Measurements from ENCODE around the gene TMEM255B. TPM values are rescaled to one million over a fixed set of nuclear protein-coding genes. Genes with fewer than 3 reads are reported as not detected.
"Not testable (repeated sequence)": the region's sequence is repeated elsewhere in the genome, so short reads cannot be mapped to it uniquely, and the experiment has no call there.

Gene TMEM255B
- total RNA-seq, 8 experiments from 2014 or later: 0.05 to 2.7 (median 0.52) TPM

- Histone ChIP-seq H3K4me3 (no peak overlapping the region), H3K4me1 (replicated peaks in 1 of 2) (peaks cover 19 to 21% of the 10 kb centered on the region in 2 donors), H3K27ac (no peak overlapping the region)
- no peak for ATAC-seq (replicated peaks in 6 of 8)
- in situ Hi-C loops (cut with MboI; ENCODE audit: low pct_unique_long_range_greater_than_20kb in 2 of 9, low sequenced_read_pairs in 9 of 9, unreplicated experiment in 9 of 9): no loop called here
- WGBS, 10 experiments: 58 to 100% (median 65%) methylated on average over 1 to 6 of the region's 12 CpGs; no CpG with 5 or more reads in 5 of the 10 experiments
Measured at GRCh38 chr13:113746671-113747070, 12.4 kb upstream of the TMEM255B start.

- no peak overlapping the region for H3K27ac ChIP-seq
- no peak overlapping the region for H3K4me3 ChIP-seq
- in situ Hi-C loops (cut with MboI; ENCODE audit: low pct_unique_long_range_greater_than_20kb in 2 of 9, low sequenced_read_pairs in 9 of 9, unreplicated experiment in 9 of 9): no loop called here
- peak in 1 of 8 experiments; percentile 5 for ATAC-seq (replicated peaks in 6 of 8)
- 73 to 100% (median 86%) methylated on average over 1 to 9 of the region's 25 CpGs; no CpG with 5 or more reads in 3 of the 10 experiments for WGBS, 10 experiments
- peaks cover 12 to 14% of the 10 kb centered on the region in 2 donors for H3K4me1 ChIP-seq (replicated peaks in 1 of 2)
Measured at GRCh38 chr13:113747291-113747833, 11.7 kb upstream of the TMEM255B start.

- H3K27ac ChIP-seq: peak overlapping the region in 1 of 2 donors; percentile 3
- H3K4me1 ChIP-seq (replicated peaks in 1 of 2): peaks cover 8 to 11% of the 10 kb centered on the region in 2 donors
- in situ Hi-C loops (cut with MboI; ENCODE audit: low pct_unique_long_range_greater_than_20kb in 2 of 9, low sequenced_read_pairs in 9 of 9, unreplicated experiment in 9 of 9): no loop called here
- H3K4me3 ChIP-seq: no peak overlapping the region
- 40 to 70% (median 60%) methylated on average over 1 to 6 of the region's 25 CpGs; no CpG with 5 or more reads in 6 of the 10 experiments for WGBS, 10 experiments
- ATAC-seq (replicated peaks in 6 of 8): peak in 5 of 8 experiments; percentile 21 to 93 (median 79)
Measured at GRCh38 chr13:113748101-113748861, 10.7 kb upstream of the TMEM255B start.

- no peak for ATAC-seq (replicated peaks in 6 of 8)
- WGBS, 10 experiments: 0 to 83% (median 80%) methylated on average over 2 to 4 of the region's 22 CpGs; no CpG with 5 or more reads in 7 of the 10 experiments
- Histone ChIP-seq H3K4me3 (no peak overlapping the region), H3K4me1 (replicated peaks in 1 of 2) (peaks cover 8 to 11% of the 10 kb centered on the region in 2 donors), H3K27ac (no peak overlapping the region)
- in situ Hi-C loops (cut with MboI; ENCODE audit: low pct_unique_long_range_greater_than_20kb in 2 of 9, low sequenced_read_pairs in 9 of 9, unreplicated experiment in 9 of 9): no loop called here
Measured at GRCh38 chr13:113748862-113749451, 10.1 kb upstream of the TMEM255B start.

DNA sequence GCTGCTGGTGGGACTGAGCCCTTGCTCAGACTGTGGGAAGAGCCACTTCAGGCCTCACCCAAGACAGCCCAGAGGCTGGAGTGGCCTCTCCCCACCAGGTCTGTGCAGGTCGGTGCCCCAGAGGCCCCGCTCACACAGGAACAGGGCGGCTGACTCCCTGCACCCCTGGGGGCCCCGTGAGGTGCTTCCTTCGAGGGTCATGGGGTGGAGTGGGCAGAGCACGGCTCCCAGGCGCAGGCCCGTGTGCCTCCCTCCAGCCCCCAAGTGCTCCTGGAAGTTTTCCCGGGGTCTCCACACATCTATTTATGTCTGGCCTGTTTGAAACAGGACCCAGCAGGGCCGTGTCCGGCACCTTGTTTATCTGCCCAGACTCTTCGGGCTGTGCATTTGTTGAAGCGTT is 9.5 kb upstream of the TMEM255B start:
- H3K4me3 ChIP-seq: no peak overlapping the region
- WGBS, 10 experiments: 100% methylated on average over 1 of the region's 13 CpGs; no CpG with 5 or more reads in 9 of the 10 experiments

GRCh38 chr13:113749967-113750366 is 9.1 kb upstream of the TMEM255B start:
- H3K27ac ChIP-seq: no peak overlapping the region
- no peak overlapping the region for H3K4me3 ChIP-seq
- ATAC-seq (replicated peaks in 6 of 8): peak in 2 of 8 experiments; percentile 79 to 95
- H3K4me1 ChIP-seq (replicated peaks in 1 of 2): peaks cover 8 to 11% of the 10 kb centered on the region in 2 donors
- in situ Hi-C loops (cut with MboI; ENCODE audit: low pct_unique_long_range_greater_than_20kb in 2 of 9, low sequenced_read_pairs in 9 of 9, unreplicated experiment in 9 of 9): no loop called here
- 0 to 94% (median 68%) methylated on average over 1 to 11 of the region's 11 CpGs for WGBS, 10 experiments

More for the DNA sequence above, 9.5 kb upstream of the TMEM255B start:
- no peak overlapping the region for H3K27ac ChIP-seq
- H3K4me1 ChIP-seq (replicated peaks in 1 of 2): peaks cover 8 to 11% of the 10 kb centered on the region in 2 donors
- in situ Hi-C loops (cut with MboI; ENCODE audit: low pct_unique_long_range_greater_than_20kb in 2 of 9, low sequenced_read_pairs in 9 of 9, unreplicated experiment in 9 of 9): no loop called here
- ATAC-seq (replicated peaks in 6 of 8): no peak

GRCh38 chr13:113750554-113751399 is 8.2 kb upstream of the TMEM255B start:
- WGBS, 10 experiments: 41 to 93% (median 85%) methylated on average over 1 to 15 of the region's 23 CpGs
- H3K4me3 ChIP-seq: no peak overlapping the region
- in situ Hi-C loops (cut with MboI; ENCODE audit: low pct_unique_long_range_greater_than_20kb in 2 of 9, low sequenced_read_pairs in 9 of 9, unreplicated experiment in 9 of 9): no loop called here
- H3K27ac ChIP-seq: no peak overlapping the region
- no peak for ATAC-seq (replicated peaks in 6 of 8)
- H3K4me1 ChIP-seq (replicated peaks in 1 of 2): peaks cover 8 to 11% of the 10 kb centered on the region in 2 donors

DNA sequence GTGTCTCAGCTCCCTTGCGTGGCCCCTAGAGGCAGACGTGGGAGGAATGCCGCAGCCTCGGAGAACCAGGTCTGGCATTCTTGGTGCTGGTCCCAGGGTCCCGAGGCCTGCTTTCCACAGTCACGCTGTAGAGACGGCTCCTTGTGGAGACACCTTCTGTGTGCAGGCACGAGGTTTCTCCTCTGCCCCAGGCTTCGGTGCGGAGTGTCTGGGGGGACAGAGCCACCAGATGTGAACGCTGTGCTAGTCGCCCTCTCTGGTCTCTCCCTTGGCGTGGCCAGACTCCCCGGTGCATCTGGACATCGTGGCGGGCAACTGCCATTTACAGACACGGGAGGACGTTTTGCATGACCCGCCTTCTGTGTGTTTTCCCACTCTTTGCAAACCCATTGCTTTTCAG is 7.5 kb upstream of the TMEM255B start:
- ATAC-seq (replicated peaks in 6 of 8): no peak
- no peak overlapping the region for H3K4me3 ChIP-seq
- H3K27ac ChIP-seq: no peak overlapping the region
- WGBS, 10 experiments: 73 to 100% (median 89%) methylated on average over 1 to 7 of the region's 19 CpGs; no CpG with 5 or more reads in 6 of the 10 experiments
- in situ Hi-C loops (cut with MboI; ENCODE audit: low pct_unique_long_range_greater_than_20kb in 2 of 9, low sequenced_read_pairs in 9 of 9, unreplicated experiment in 9 of 9): no loop called here
- peaks cover 5 to 8% of the 10 kb centered on the region in 2 donors for H3K4me1 ChIP-seq (replicated peaks in 1 of 2)

GRCh38 chr13:113752211-113752986 is 6.6 kb upstream of the TMEM255B start:
- WGBS, 10 experiments: 68 to 100% (median 80%) methylated on average over 1 to 10 of the region's 78 CpGs; no CpG with 5 or more reads in 5 of the 10 experiments
- in situ Hi-C loops (cut with MboI; ENCODE audit: low pct_unique_long_range_greater_than_20kb in 2 of 9, low sequenced_read_pairs in 9 of 9, unreplicated experiment in 9 of 9); H3K27ac ChIP-seq: not testable (repeated sequence)

GRCh38 chr13:113753171-113753570 is 5.9 kb upstream of the TMEM255B start:
- in situ Hi-C loops (cut with MboI; ENCODE audit: low pct_unique_long_range_greater_than_20kb in 2 of 9, low sequenced_read_pairs in 9 of 9, unreplicated experiment in 9 of 9): no loop called here

More at GRCh38 chr13:113752211-113752986, 6.6 kb upstream of the TMEM255B start:
- H3K4me3 ChIP-seq; ATAC-seq (replicated peaks in 6 of 8); H3K4me1 ChIP-seq (replicated peaks in 1 of 2): not testable (repeated sequence)

GRCh38 chr13:113754242-113754641 is 4.8 kb upstream of the TMEM255B start:
- Histone ChIP-seq H3K27ac (no peak overlapping the region), H3K4me1 (replicated peaks in 1 of 2) (peaks cover 5 to 10% of the 10 kb centered on the region in 2 donors), H3K4me3 (no peak overlapping the region)
- in situ Hi-C loops (cut with MboI; ENCODE audit: low pct_unique_long_range_greater_than_20kb in 2 of 9, low sequenced_read_pairs in 9 of 9, unreplicated experiment in 9 of 9): no loop called here
- no peak for ATAC-seq (replicated peaks in 6 of 8)
- whole genome bisulfite sequencing, 10 experiments: 17 to 100% (median 72%) methylated on average over 1 to 4 of the region's 7 CpGs; no CpG with 5 or more reads in 3 of the 10 experiments

More at GRCh38 chr13:113753171-113753570, 5.9 kb upstream of the TMEM255B start:
- Histone ChIP-seq H3K4me3 (no peak overlapping the region), H3K4me1 (replicated peaks in 1 of 2) (peaks cover 3% of the 10 kb centered on the region in 2 donors), H3K27ac (no peak overlapping the region)
- 20 to 85% (median 56%) methylated on average over 1 to 9 of the region's 11 CpGs; no CpG with 5 or more reads in 5 of the 10 experiments for WGBS, 10 experiments
- no peak for ATAC-seq (replicated peaks in 6 of 8)

DNA sequence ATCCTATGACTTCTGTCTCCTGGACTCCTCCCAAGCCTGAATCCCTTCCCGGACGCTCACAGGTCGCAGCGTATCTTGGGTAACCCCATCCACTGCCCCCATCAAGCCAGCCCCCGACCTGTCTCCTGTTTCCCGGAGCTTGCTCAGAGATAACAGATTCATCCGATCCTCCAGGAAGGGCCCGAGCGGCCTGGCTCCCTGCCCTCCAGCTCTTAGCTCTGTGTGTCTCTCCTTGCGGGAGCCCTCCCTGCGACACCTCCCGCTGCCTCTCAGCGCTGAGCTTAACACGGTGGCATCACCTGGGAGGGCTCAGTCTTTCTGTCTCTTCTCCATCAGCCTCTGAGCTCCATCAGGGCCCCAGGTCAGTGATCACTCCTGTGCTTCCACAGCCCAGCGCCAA is 4.3 kb upstream of the TMEM255B start:
- in situ Hi-C loops (cut with MboI; ENCODE audit: low pct_unique_long_range_greater_than_20kb in 2 of 9, low sequenced_read_pairs in 9 of 9, unreplicated experiment in 9 of 9): no loop called here
- H3K4me1 ChIP-seq (replicated peaks in 1 of 2): peaks cover 5 to 12% of the 10 kb centered on the region in 2 donors
- 82 to 96% (median 89%) methylated on average over 4 to 12 of the region's 15 CpGs; no CpG with 5 or more reads in 5 of the 10 experiments for WGBS, 10 experiments
- H3K4me3 ChIP-seq: no peak overlapping the region
- H3K27ac ChIP-seq: no peak overlapping the region
- ATAC-seq (replicated peaks in 6 of 8): no peak
